Epithelial cell of proximal tubule (primary cell): ENCODE data around the gene P3H2. TPM values are rescaled to one million over a fixed set of nuclear protein-coding genes. Genes with fewer than 3 reads are reported as not detected.
A peak's percentile ranks its signal among the peaks of the same experiment; 100 is the strongest.

Experiments
- DNase-seq: peaks from one replicate; pipeline ENCODE4 v3.0.0-alpha.2; 2011; ENCODE audit warnings: low read depth
- H3K4me3 ChIP-seq: 2 replicates; pipeline ENCODE4 v1.5.1; 2011; ENCODE audit warnings: low read depth, mild to moderate bottlenecking, low read length
- total RNA-seq: library from RNA; depleted of rRNA; stranded (reverse); fragments of >200 nt; gene quantifications from 2 replicates; pipeline ENCODE4 v1.2.3, GENCODE V29; 2015
- TF ChIP-seq, protein P1 (sequence below): conservative IDR thresholded peaks from 2 replicates; pipeline ENCODE4 v1.5.1; 2012; ENCODE audit warnings: low read depth, mild to moderate bottlenecking, low read length

P3H2 gene
- total RNA-seq, 1 donor from 2014 or later = 107 TPM

DNA sequence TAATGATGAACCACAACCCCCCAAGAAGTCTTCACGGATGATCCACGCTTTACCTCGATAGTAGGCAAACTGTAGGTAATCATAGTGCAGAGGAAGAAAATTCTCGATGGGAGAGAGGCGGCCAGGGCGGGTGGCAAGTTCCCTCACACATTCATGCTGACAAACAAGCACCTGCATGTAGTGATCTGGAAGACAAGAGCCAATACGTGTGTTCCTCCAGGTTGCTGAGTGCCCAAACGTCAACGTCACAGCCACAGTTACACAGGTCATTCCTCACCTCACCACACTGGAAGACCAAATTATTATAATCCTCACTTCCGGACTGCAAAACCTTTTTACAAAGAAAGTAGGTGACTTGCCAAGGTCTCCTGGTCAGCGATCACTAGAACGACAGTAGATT is 131.8 kb downstream of the P3H2 start:
- TF ChIP-seq, protein P1, sequence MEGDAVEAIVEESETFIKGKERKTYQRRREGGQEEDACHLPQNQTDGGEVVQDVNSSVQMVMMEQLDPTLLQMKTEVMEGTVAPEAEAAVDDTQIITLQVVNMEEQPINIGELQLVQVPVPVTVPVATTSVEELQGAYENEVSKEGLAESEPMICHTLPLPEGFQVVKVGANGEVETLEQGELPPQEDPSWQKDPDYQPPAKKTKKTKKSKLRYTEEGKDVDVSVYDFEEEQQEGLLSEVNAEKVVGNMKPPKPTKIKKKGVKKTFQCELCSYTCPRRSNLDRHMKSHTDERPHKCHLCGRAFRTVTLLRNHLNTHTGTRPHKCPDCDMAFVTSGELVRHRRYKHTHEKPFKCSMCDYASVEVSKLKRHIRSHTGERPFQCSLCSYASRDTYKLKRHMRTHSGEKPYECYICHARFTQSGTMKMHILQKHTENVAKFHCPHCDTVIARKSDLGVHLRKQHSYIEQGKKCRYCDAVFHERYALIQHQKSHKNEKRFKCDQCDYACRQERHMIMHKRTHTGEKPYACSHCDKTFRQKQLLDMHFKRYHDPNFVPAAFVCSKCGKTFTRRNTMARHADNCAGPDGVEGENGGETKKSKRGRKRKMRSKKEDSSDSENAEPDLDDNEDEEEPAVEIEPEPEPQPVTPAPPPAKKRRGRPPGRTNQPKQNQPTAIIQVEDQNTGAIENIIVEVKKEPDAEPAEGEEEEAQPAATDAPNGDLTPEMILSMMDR = no peak
- DNase-seq = no peak
- H3K4me3 ChIP-seq = no peak overlapping the region

DNA sequence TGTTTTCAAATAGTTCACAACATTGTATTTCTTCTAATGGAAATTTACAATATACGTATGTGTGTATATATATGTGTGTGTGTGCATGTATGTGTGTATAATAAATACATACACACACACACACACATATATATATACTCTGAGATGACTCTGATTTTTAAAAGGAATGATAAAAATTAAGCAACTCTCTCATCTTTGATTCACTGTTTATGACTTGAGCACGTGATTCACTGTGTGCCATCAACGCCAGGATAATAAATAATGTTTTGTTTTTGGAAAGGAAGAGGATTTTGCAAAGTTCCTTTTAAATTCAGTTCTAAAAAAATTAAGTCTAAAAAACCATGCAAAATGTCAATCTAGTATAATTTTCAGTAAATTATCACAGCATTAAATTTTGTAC is 132.4 kb downstream of the P3H2 start:
- no peak for DNase-seq
- TF ChIP-seq, protein P1 = no peak
- H3K4me3 ChIP-seq = no peak overlapping the region

DNA sequence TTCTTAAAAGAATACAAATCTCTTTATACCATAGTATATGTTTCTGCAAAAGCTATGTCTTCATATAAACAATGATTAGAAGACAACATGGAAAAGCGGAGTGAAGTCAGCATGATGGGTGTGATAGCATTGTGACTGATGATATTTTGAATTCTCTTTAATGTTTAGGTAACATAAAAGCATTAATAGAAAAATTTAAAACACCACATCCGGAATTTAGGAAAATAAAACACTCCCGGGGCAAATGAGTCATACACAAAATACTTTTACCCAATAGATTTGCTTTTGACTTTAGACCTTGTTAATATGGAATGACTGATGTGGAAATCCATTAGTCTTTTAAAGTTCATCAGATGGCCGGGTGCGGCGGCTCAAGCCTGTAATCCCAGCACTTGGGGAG is 134.7 kb downstream of the P3H2 start:
- TF ChIP-seq, protein P1 = no peak
- no peak for DNase-seq

DNA sequence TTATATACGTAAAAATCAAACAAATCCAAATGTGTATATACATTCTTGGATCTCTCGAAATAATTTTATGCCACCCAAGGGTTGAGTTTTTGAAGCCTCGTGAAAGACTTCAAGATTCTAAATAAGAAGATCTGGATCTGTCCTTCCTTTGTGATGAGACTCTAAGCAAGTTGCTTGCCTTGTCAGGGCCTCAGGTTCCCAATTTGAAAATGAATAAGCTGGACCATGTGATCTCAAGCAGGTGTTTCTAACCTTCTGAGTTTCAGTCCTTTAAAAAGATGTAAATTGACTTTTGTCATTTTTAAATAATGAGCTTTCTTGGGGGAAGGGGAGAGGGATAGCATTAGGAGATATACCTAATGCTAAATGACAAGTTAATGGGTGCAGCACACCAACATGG is 137.1 kb downstream of the P3H2 start:
- DNase-seq = no peak
- TF ChIP-seq, protein P1 = no peak
- no peak overlapping the region for H3K4me3 ChIP-seq

More for the DNA sequence above, 134.7 kb downstream of the P3H2 start:
- no peak overlapping the region for H3K4me3 ChIP-seq

DNA sequence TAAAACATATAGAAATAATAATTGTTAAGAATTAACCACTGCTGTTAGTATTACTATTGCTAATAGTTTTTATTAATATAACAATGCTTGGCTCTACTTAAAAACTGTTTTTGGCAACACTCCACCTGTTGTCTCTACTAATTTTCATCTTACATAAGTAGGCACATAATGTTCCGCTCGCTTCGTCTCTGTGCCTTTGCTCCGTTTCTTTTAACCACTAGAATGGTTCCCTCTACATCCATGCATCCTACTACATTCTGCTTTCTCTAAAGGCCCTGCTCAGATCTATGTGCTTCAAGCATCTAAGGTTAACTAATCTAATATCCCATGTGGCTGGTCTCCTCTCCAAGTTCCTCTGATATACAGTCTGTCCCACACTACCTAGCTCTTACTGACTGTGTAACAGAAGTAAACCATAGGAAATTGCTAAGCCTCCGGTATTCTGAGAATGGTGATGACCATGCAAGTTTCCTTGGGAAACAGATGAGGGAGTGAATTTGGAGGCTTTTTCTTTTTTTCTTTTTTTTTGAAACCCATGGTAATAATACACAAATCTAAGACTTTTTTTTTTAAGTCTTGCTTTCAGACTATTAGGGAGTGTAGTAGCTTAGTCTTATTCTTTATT is 138.3 kb downstream of the P3H2 start:
- H3K4me3 ChIP-seq = no peak overlapping the region
- DNase-seq = no peak
- TF ChIP-seq, protein P1 = no peak

DNA sequence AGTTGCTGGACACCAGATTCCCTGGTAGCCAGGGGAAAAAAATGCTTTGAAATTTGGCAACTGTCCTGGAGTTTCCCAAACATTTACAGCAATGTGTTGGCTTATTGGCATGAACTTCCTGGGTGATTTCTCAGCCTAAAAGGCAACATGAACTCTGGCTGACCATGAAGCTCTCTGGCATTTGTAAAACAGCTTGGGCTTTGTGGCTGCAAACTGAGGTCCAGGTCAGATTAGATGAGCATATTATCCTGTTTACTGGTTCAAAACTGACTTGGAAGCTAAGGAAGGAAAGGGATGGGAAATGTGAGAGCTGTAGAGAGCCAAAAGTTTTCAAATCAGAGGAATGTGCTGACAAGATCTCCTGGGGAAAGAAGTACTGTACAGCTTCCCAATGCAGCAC is 139.0 kb downstream of the P3H2 start:
- peak; percentile 57 for DNase-seq

More for the DNA sequence above, 139.0 kb downstream of the P3H2 start:
- TF ChIP-seq, protein P1 = no peak
- H3K4me3 ChIP-seq = no peak overlapping the region
